Epithelial cell of proximal tubule (primary cell): Measurements from ENCODE around the gene TMEM106A. TPM values are rescaled to one million over a fixed set of nuclear protein-coding genes. Genes with fewer than 3 reads are reported as not detected.

Experiments
- DNase-seq: peaks from one replicate; pipeline ENCODE4 v3.0.0-alpha.2; 2011; ENCODE audit warnings: low read depth
- H3K4me3 ChIP-seq: 2 replicates; pipeline ENCODE4 v1.5.1; 2011; ENCODE audit warnings: low read depth, mild to moderate bottlenecking, low read length
- total RNA-seq: library from RNA; depleted of rRNA; stranded (reverse); fragments of >200 nt; gene quantifications from 2 replicates; pipeline ENCODE4 v1.2.3, GENCODE V29; 2015
- TF ChIP-seq, protein P1 (sequence below): conservative IDR thresholded peaks from 2 replicates; pipeline ENCODE4 v1.5.1; 2012; ENCODE audit warnings: low read depth, mild to moderate bottlenecking, low read length

Gene TMEM106A
- total RNA-seq, 1 donor from 2014 or later: 3.2 TPM

DNA sequence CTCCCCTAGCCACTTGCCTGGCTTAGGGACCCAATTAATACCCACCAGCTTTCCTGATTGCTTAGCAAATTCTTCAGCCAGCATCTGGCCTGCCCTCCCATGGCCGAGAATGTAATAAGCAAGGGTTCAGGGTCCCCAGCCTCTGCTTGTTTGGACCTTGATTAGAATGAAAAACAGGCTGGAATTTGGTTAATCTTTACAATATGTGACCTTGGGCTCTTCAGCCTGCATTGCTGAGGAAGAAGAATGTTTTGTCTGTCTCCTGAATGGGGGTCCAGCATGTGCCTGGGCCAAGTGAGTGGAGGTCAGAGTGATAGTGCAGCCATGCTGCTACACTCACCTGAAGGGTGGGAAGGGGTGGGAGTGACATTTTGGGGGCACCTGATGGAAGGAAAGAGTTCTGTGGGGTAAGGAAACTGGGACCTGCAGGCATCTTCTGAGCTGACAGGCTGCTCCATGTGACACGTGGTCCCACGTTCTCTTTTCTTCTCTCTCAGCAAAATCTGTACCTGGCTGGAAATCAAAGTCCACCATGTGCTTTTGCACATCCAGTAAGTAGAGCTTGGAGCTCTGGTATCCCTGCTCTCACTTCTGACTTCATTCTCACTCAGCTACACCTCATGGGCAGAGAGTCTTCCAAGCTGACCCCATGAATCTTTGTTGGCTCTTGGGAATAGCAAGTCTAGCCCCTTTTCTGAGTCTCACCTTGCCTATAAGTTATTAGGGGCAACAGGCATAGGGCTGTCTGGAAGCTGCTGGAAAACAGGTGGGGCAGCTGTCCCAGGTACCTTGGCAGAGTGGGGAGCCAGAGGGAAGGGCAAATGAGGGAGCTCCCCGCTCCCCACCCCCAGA lies 5.3 kb downstream of the TMEM106A start:
- no peak for DNase-seq
- TF ChIP-seq, protein P1, sequence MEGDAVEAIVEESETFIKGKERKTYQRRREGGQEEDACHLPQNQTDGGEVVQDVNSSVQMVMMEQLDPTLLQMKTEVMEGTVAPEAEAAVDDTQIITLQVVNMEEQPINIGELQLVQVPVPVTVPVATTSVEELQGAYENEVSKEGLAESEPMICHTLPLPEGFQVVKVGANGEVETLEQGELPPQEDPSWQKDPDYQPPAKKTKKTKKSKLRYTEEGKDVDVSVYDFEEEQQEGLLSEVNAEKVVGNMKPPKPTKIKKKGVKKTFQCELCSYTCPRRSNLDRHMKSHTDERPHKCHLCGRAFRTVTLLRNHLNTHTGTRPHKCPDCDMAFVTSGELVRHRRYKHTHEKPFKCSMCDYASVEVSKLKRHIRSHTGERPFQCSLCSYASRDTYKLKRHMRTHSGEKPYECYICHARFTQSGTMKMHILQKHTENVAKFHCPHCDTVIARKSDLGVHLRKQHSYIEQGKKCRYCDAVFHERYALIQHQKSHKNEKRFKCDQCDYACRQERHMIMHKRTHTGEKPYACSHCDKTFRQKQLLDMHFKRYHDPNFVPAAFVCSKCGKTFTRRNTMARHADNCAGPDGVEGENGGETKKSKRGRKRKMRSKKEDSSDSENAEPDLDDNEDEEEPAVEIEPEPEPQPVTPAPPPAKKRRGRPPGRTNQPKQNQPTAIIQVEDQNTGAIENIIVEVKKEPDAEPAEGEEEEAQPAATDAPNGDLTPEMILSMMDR: no peak
- no peak overlapping the region for H3K4me3 ChIP-seq

DNA sequence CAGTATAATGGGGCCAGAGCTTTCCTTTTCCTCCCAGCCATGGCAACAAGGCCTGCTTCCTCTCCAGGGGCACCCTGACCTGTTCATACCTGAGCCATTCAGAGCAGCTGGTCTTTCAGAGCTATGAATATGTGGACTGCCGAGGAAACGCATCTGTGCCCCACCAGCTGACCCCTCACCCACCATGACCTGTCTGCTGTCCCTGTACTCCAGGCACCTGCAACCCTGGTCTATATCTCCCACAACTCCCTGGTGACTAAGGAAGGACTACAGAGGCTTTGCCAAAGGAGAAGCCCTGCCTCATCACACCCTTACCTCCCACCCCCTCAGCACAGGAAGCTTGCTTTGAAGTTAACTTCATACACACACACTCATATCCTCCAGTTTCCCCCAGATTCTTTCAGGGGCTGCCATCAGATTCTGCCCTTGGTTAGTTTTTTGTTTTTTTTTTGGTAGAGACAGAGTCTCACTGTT lies 6.0 kb downstream of the TMEM106A start:
- no peak overlapping the region for H3K4me3 ChIP-seq
- DNase-seq: no peak
- TF ChIP-seq, protein P1: no peak

DNA sequence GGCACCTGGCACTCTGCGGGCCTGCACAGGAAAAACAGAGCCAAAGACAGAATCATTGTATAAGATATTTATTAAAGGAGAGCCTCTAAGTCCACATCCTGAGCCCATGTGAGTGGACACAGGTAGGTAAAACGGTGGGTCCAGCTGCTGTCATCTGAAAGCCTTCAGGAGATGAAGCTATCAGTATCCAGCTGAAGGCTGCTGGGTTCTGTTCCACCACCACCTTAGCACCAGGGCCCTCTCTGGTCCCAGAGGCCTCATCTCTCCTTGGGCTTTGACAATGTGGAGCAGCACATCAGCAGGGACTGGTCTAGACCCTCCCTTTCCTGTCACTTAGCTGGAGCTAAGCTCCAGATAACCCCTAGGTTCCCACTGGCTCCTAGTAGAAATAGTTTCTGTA lies 7.3 kb downstream of the TMEM106A start:
- no peak for DNase-seq
- TF ChIP-seq, protein P1: no peak
- no peak overlapping the region for H3K4me3 ChIP-seq

DNA sequence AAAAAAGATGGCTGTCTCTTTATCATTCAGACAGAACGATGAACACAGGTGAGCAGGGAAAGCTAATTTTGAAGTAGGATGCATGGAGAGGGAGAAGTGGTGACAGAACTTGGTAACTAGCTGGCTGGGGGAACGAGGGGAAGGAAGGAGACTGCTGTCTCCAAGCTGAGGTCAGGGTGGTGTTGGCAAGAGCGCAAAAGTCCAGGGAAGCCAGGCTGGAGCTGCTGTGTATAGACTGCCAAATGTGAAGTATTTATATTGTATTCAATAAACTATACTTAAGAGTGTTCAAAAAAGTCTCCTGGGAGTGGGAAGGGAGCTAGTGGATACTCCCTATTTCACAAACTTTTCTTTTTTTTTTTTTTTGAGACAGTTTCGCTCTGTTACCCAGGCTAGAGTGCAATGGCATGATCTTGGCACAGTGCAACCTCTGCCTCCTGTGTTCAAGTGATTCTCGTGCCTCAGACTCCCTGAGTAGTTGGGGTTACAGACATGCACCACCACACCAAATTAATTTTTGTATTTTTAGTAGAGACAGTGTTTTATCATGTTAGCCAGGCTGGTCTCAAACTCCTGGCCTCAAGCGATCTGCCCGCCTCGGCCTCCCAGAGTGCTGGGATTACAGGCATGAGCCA lies 8.2 kb downstream of the TMEM106A start:
- no peak overlapping the region for H3K4me3 ChIP-seq
- no peak for DNase-seq
- TF ChIP-seq, protein P1: no peak

DNA sequence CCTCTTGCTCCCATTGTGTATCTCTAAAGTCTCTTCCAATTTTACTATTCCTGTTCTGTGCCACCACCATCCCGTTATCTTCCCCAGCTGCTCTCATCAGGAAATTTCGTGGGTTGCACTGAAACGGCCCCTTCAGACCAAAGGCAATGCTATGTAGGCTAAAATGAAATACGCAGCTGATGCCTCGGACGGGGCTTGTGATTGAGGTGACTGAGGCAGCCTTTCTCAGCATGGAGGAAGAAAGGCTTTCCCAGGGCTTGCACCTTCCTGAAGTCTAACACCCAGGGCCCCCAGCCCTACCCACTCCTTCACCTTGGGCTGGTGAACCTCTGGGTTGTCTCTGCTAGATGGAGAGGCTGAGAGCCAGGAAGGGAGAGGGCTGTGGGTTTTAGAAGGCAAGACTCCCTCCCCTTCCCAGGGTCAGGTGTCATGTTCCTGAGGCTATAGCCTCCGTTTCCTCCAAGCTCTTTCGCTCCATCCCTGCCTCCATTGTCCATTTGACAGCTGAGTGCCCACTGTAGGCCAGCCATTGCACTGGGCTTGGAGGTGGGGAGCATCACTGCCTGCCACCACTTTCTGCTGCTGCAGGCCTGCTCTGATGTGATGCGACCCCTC lies 8.9 kb downstream of the TMEM106A start:
- TF ChIP-seq, protein P1: no peak
- H3K4me3 ChIP-seq: no peak overlapping the region
- DNase-seq: no peak

DNA sequence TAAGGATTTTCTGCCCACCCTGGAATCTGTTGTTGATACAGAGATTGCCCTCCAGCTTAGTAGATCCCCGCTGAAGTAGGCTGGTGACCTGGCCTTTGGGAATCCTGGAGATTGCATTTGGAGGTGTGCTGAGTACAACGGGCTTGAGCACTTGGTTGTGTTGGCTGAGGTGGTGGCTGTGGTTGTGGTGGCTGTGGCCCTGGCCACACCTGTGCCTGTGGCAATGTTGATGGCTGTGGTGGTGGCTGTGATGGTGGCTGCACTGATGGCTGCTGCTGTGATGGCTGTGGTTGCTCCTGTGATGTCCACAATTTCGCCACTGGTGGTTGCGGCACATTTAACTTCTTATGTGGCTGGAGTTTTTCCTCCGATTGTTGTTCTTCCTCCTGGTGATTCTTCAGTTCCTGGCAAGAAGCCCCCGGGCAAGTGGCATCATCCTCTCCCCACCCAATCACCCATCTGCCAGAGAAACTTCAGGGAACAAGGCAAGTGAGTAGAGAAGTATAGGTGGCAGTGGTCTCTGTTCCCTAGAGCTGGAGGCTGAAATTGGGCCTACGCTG lies 12.6 kb downstream of the TMEM106A start:
- H3K4me3 ChIP-seq: no peak overlapping the region
- TF ChIP-seq, protein P1: no peak
- no peak for DNase-seq
